Psoas muscle (tissue), 8 donors: Measurements from ENCODE around the gene OR6B2. TPM values are rescaled to one million over a fixed set of nuclear protein-coding genes. Genes with fewer than 3 reads are reported as not detected.

Source experiments
- ATAC-seq, 4 donors: fragments of 200-7000 bp; cut with Tn5 transposase; one replicate each; pipeline ENCODE4 v1.9.1; 2020; ENCODE audit warnings: moderate library complexity in 3 of 4, mild to moderate bottlenecking in 2 of 4
- DNase-seq, 2 donors: peaks; one replicate each; pipeline ENCODE4 v3.0.0-alpha.2; 2020
- H3K27ac ChIP-seq: fragments of 200-600 bp; one replicate; pipeline ENCODE4 v1.8.0; 2022
- H3K27me3 ChIP-seq, 3 donors: fragments of 200-600 bp in 1 of 3; one replicate each; pipeline versions ENCODE4 v1.6.1 to v1.8.0; 2013 to 2022; ENCODE audit warnings: low read length in 2 of 3, mild to moderate bottlenecking in 2 of 3, moderate library complexity in 1 of 3; ENCODE audit not compliant: insufficient read depth in 3 of 3
- H3K36me3 ChIP-seq, 2 donors: fragments of 200-600 bp in 1 of 2; one replicate each; pipeline versions ENCODE4 v1.6.1 to v1.8.0; 2013 to 2022; ENCODE audit warnings: low read depth in 1 of 2, mild to moderate bottlenecking in 1 of 2, moderate library complexity in 1 of 2; ENCODE audit not compliant: insufficient read depth in 1 of 2
- H3K4me1 ChIP-seq: fragments of 200-600 bp; one replicate; pipeline ENCODE4 v1.8.0; 2022
- H3K4me3 ChIP-seq: fragments of 200-600 bp; one replicate; pipeline ENCODE4 v1.8.0; 2022; ENCODE audit warnings: mild to moderate bottlenecking
- H3K9me3 ChIP-seq: fragments of 200-600 bp; one replicate; pipeline ENCODE4 v1.8.0; 2022
- WGBS, 3 donors: extraction: QIAGEN DNeasy Blood & Tissue Kit; methylation state at CpG; one replicate each; pipeline versions ENCODE4 v1.1.6 to v1.1.7; 2013; 5-methylcytosine and 5-hydroxymethylcytosine counted together
- intact Hi-C, 2 donors: fragments of 100-400 bp; cut with DNase I; formaldehyde crosslinking; loops; one replicate each; pipeline versions ENCODE4 v1.11.0 to v1.14.2; 2022
- polyA plus RNA-seq, 3 donors: library from polyadenylated mRNA; stranded (reverse); fragments of 200-250 nt; gene quantifications; one replicate each; pipeline ENCODE4 v1.2.3, GENCODE V29; 2013
- total RNA-seq, 4 donors: library from RNA; stranded (reverse); fragmentation: NEBNext Ultra II Directional in 2 of 4; extraction: Animal tissue kit (Norgen Biotek cat#: 25700) in 2 of 4; gene quantifications; one replicate each; pipeline versions ENCODE4 v1.2.1 to v1.2.4, GENCODE V29; 2021 to 2023
- TF ChIP-seq, protein P1 (sequence below): fragments of 200-600 bp; IDR thresholded peaks from one replicate; pipeline ENCODE4 v1.8.0; 2022; ENCODE audit warnings: antibody characterized with exemption
- donor health status: healthy with polysubstance abuse.
- donor health status: DM: no; HTN: no; CAD: no; lungs with moderate emphysema.
- donor health status: Bipolar disorder and iron deficiency.
- donor health status: healthy.
- donor health status: DM: yes; HTN: yes; CAD: no.
- donor health status: DM: no; HTN: no; CAD: no.
- donor health status: DM: no; HTN: no; CAD: no.
- donor health status: DM: yes; HTN: yes; CAD: no.

OR6B2 gene
- total and polyA plus RNA-seq, 7 donors, result not detected

DNA sequence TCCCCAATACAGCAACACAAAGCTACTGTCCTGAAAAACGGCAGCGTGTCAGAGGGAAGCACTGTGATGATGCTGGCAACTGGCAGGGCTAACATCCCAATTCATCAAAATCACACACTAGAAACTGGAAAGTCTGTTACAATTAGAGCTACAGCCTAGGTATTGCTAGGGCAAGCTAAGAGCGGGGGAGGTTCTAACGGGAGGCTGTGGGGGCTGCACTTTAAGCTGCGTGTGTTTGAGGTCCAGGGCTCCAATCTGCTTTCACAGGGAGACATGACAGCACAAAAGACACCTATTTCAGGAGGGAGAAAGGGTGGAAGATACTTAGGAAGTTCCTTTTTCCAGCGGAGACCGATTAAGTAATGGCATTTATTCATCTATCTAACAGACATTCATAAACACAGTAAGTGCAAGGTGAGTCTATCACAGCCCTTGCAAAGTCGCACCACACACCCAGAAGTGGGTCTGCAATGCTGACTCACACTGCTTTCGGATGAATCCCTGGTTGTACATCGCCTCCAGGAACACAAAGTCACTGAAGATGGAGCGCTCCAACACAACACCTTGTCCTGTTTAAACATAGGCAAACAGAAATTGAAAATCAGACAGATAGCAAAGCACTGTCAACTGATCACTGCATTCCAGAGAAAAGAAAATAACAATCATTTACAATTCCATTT lies 12.0 kb downstream of the OR6B2 start:
- H3K9me3 ChIP-seq, result no peaks in the 10 kb centered on the region
- intact Hi-C loops, result no loop called here
- ATAC-seq, result no peak
- 93 to 94% (median 94%) methylated on average over 11 of the region's 11 CpGs for WGBS, 3 donors
- H3K4me3 ChIP-seq, result no peak overlapping the region
- H3K4me1 ChIP-seq, result peaks cover 9% of the 10 kb centered on the region
- no peak overlapping the region for H3K27ac ChIP-seq
- DNase-seq, result no peak
- peaks cover 0 to 82% of the 10 kb centered on the region in 2 donors for H3K36me3 ChIP-seq
- TF ChIP-seq, protein P1, sequence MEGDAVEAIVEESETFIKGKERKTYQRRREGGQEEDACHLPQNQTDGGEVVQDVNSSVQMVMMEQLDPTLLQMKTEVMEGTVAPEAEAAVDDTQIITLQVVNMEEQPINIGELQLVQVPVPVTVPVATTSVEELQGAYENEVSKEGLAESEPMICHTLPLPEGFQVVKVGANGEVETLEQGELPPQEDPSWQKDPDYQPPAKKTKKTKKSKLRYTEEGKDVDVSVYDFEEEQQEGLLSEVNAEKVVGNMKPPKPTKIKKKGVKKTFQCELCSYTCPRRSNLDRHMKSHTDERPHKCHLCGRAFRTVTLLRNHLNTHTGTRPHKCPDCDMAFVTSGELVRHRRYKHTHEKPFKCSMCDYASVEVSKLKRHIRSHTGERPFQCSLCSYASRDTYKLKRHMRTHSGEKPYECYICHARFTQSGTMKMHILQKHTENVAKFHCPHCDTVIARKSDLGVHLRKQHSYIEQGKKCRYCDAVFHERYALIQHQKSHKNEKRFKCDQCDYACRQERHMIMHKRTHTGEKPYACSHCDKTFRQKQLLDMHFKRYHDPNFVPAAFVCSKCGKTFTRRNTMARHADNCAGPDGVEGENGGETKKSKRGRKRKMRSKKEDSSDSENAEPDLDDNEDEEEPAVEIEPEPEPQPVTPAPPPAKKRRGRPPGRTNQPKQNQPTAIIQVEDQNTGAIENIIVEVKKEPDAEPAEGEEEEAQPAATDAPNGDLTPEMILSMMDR, result no peak
- H3K27me3 ChIP-seq, result no peaks in the 10 kb centered on the region

DNA sequence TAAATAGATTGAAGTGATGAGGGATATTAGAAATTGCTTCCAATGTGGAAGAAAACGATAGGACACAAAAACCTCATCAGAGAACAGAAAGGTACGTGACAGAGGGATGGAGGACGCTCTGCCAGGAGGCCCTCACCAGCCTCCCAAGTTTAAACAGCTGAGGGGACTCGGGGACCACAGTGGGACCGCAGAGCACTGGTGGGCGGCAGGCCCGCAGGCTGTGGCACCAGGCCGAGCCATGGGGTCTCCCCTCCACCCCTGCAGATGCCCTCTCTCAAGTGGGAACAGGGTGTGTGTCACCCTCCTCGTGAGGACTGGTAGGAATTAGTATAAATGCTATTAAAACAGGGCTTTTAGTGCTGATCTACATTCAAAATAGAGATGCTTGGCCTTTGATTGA lies 15.9 kb downstream of the OR6B2 start:
- TF ChIP-seq, protein P1, result no peak
- 94 to 95% (median 94%) methylated on average over 9 of the region's 9 CpGs for WGBS, 3 donors
- intact Hi-C loops, result no loop called here
- Histone ChIP-seq H3K9me3 (no peaks in the 10 kb centered on the region), H3K27ac (no peak overlapping the region), H3K4me1 (no peaks in the 10 kb centered on the region), H3K4me3 (no peak overlapping the region), H3K36me3 (peaks cover 11 to 99% of the 10 kb centered on the region in 2 donors), H3K27me3 (no peaks in the 10 kb centered on the region)
- DNase-seq (no peak), ATAC-seq (no peak)

DNA sequence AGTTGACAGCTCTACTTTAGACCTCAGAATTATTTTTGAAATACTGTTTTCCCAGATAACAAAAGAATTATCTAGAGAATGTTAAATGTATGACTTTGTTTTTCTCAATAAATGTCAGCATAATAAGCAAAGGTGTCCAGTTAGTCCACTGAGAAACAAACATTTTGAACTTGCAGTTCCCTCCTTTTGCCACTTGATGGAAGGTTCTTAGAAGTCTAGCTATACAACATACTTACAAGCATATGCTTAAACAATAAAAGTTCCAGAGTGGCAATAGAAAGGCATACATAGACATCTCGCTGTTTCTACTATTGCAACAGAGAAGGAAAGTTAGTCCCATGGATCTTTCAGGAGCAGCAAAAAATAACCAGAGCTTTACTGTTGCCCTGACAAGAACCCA lies 16.9 kb downstream of the OR6B2 start:
- Histone ChIP-seq H3K27me3 (no peaks in the 10 kb centered on the region), H3K27ac (no peak overlapping the region), H3K4me3 (no peak overlapping the region), H3K4me1 (no peaks in the 10 kb centered on the region), H3K9me3 (no peaks in the 10 kb centered on the region), H3K36me3 (peaks cover 13 to 99% of the 10 kb centered on the region in 2 donors)
- intact Hi-C loops, result no loop called here
- TF ChIP-seq, protein P1, result no peak
- DNase-seq (no peak), ATAC-seq (no peak)
- whole genome bisulfite sequencing, 3 donors, result 92 to 99% (median 98%) methylated on average over 1 of the region's 1 CpG

DNA sequence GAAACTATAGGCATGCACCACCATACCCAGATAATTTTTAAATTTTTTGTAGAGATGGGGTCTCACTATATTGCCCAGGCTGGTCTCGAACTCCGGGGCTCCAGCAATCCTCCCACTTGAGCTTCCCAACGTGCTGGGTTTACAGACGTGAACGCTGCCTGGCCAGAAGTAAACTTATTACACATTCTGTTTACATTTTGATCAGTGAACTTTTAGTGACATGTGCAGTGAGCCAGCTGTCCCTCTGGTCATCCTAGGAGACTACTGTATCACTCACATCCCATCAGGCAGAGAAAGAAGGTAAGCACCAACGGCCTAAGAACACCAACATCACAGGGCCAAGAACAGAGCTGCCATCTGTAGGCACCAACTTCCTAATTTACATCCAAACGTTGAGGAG lies 27.2 kb downstream of the OR6B2 start:
- H3K4me3 ChIP-seq, result no peak overlapping the region
- WGBS, 3 donors, result 86 to 89% (median 87%) methylated on average over 7 of the region's 7 CpGs
- no peak for ATAC-seq
- H3K36me3 ChIP-seq, result peaks cover 0 to 100% of the 10 kb centered on the region in 2 donors
- DNase-seq, result no peak
- no peaks in the 10 kb centered on the region for H3K9me3 ChIP-seq
- H3K4me1 ChIP-seq, result no peaks in the 10 kb centered on the region
- TF ChIP-seq, protein P1, result no peak
- H3K27me3 ChIP-seq, result no peaks in the 10 kb centered on the region
- intact Hi-C loops, result no loop called here
- no peak overlapping the region for H3K27ac ChIP-seq

DNA sequence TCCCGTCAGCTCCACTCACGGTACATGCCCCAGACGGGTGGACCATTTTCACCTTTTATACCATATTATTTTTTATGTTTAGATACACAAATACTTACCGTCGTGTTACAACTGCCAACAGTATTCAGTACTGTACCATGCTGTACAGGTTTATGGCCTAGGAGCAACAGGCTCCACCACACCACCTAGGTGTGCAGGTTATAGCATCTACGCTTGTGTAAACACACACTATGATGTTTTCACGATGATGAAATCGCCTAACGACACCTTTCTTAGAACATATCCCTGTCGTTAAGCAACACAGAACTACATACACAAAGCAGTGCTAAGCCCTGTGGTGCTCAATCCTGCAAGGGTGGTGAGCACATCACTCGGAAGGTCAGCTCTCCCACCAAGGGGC lies 29.6 kb downstream of the OR6B2 start:
- H3K9me3 ChIP-seq, result no peaks in the 10 kb centered on the region
- no peak overlapping the region for H3K27ac ChIP-seq
- no peak for DNase-seq
- no peak overlapping the region for H3K4me3 ChIP-seq
- WGBS, 3 donors, result 90 to 95% (median 91%) methylated on average over 11 of the region's 11 CpGs
- intact Hi-C loops, result no loop called here
- H3K4me1 ChIP-seq, result peaks cover 4% of the 10 kb centered on the region
- no peaks in the 10 kb centered on the region for H3K27me3 ChIP-seq
- TF ChIP-seq, protein P1, result no peak
- H3K36me3 ChIP-seq, result peaks cover 0 to 86% of the 10 kb centered on the region in 2 donors
- no peak for ATAC-seq
